ENCODE measurements around the gene CPT1B. TPM values are rescaled to one million over a fixed set of nuclear protein-coding genes. Genes with fewer than 3 reads are reported as not detected.
"Not testable (repeated sequence)": the region's sequence is repeated elsewhere in the genome, so short reads cannot be mapped to it uniquely, and the experiment has no call there.

Gene CPT1B
- total RNA-seq, 4 donors from 2014 or later, result 0.51 to 10.4 (median 7.2) TPM; not detected in 1

GRCh38 chr22:50611341-50612060, 33.3 kb upstream of the CPT1B start:
- intact Hi-C loops (cut with DNase I; ENCODE audit: low total_unique reads), result no loop called here
- Histone ChIP-seq H3K36me3 (no peaks in the 10 kb centered on the region), H3K27me3 (peaks cover 0 to 6% of the 10 kb centered on the region in 2 donors), H3K27ac (no peak overlapping the region), H3K9me3 (no peaks in the 10 kb centered on the region), H3K4me3 (no peak overlapping the region), H3K4me1 (no peaks in the 10 kb centered on the region)
- DNase-seq, result no peak
- TF ChIP-seq POLR2A (IDR thresholded peaks at IDR 0.05) (no peak), CTCF (IDR thresholded peaks at IDR 0.05) (no peak)

GRCh38 chr22:50610581-50610980, 32.4 kb upstream of the CPT1B start:
- no peak for DNase-seq
- Histone ChIP-seq H3K4me3 (no peak overlapping the region), H3K36me3 (no peaks in the 10 kb centered on the region), H3K27me3 (peaks cover 0 to 6% of the 10 kb centered on the region in 2 donors), H3K4me1 (no peaks in the 10 kb centered on the region), H3K27ac (no peak overlapping the region), H3K9me3 (no peaks in the 10 kb centered on the region)
- intact Hi-C loops (cut with DNase I; ENCODE audit: low total_unique reads), result no loop called here
- TF ChIP-seq CTCF (IDR thresholded peaks at IDR 0.05) (no peak), POLR2A (IDR thresholded peaks at IDR 0.05) (no peak)

- no peaks in the 10 kb centered on the region for H3K36me3 ChIP-seq
- DNase-seq, result no peak
- H3K9me3 ChIP-seq, result no peaks in the 10 kb centered on the region
- H3K4me3 ChIP-seq, result no peak overlapping the region
- H3K27me3 ChIP-seq, result peaks cover 0 to 6% of the 10 kb centered on the region in 2 donors
- no peak overlapping the region for H3K27ac ChIP-seq
- intact Hi-C loops (cut with DNase I; ENCODE audit: low total_unique reads), result no loop called here
- no peak for TF ChIP-seq POLR2A (IDR thresholded peaks at IDR 0.05)
- no peak for TF ChIP-seq CTCF (IDR thresholded peaks at IDR 0.05)
- H3K4me1 ChIP-seq, result no peaks in the 10 kb centered on the region
These were observed 31.8 kb upstream of the CPT1B start for GRCh38 chr22:50610041-50610451.

GRCh38 chr22:50609599-50609998, 31.4 kb upstream of the CPT1B start:
- no peaks in the 10 kb centered on the region for H3K9me3 ChIP-seq
- no peak overlapping the region for H3K27ac ChIP-seq
- intact Hi-C loops (cut with DNase I; ENCODE audit: low total_unique reads), result no loop called here
- H3K36me3 ChIP-seq, result no peaks in the 10 kb centered on the region
- peaks cover 0 to 6% of the 10 kb centered on the region in 2 donors for H3K27me3 ChIP-seq
- no peaks in the 10 kb centered on the region for H3K4me1 ChIP-seq
- TF ChIP-seq POLR2A (IDR thresholded peaks at IDR 0.05), result no peak
- TF ChIP-seq CTCF (IDR thresholded peaks at IDR 0.05), result no peak
- no peak overlapping the region for H3K4me3 ChIP-seq
- no peak for DNase-seq

GRCh38 chr22:50608996-50609395, 30.8 kb upstream of the CPT1B start:
- Histone ChIP-seq H3K36me3 (no peaks in the 10 kb centered on the region), H3K27me3 (peaks cover 0 to 6% of the 10 kb centered on the region in 2 donors), H3K4me1 (no peaks in the 10 kb centered on the region), H3K27ac (no peak overlapping the region), H3K4me3 (no peak overlapping the region), H3K9me3 (no peaks in the 10 kb centered on the region)
- TF ChIP-seq POLR2A (IDR thresholded peaks at IDR 0.05), result no peak
- no peak for TF ChIP-seq CTCF (IDR thresholded peaks at IDR 0.05)
- no peak for DNase-seq
- intact Hi-C loops (cut with DNase I; ENCODE audit: low total_unique reads), result no loop called here

GRCh38 chr22:50608058-50608840, 30.0 kb upstream of the CPT1B start:
- DNase-seq; H3K27ac ChIP-seq; H3K9me3 ChIP-seq; H3K27me3 ChIP-seq; H3K36me3 ChIP-seq; intact Hi-C loops (cut with DNase I; ENCODE audit: low total_unique reads); H3K4me1 ChIP-seq; H3K4me3 ChIP-seq: not testable (repeated sequence)

Data from uterus (tissue), 4 donors.